Stimulated activated CD8-positive, alpha-beta memory T cell treated with anti-CD3 and anti-CD28 coated beads, Interleukin-2, amount 100 ng/mL, for 1 hour (primary cell): ENCODE results near the gene CFAP45.

Experiments used
- DNase-seq, 2 donors: peaks; one replicate each; pipeline ENCODE4 v3.0.0-alpha.2; 2020; ENCODE audit warnings: low read depth in 2 of 2

CFAP45 gene

GRCh38 chr1:159853417-159854115 lies 46.4 kb downstream of the CFAP45 start:
- DNase-seq = no peak

- DNase-seq = no peak
Observed at GRCh38 chr1:159851407-159851806, 48.6 kb downstream of the CFAP45 start.

GRCh38 chr1:159849626-159850366 lies 50.2 kb downstream of the CFAP45 start:
- DNase-seq = no peak

GRCh38 chr1:159848326-159848725 lies 51.6 kb downstream of the CFAP45 start:
- no peak for DNase-seq

- DNase-seq = no peak
Observed at GRCh38 chr1:159847231-159847630, 52.7 kb downstream of the CFAP45 start.

GRCh38 chr1:159845751-159846629 lies 54.0 kb downstream of the CFAP45 start:
- no peak for DNase-seq

- no peak for DNase-seq
Observed at GRCh38 chr1:159843459-159843858, 56.5 kb downstream of the CFAP45 start.

- DNase-seq = no peak
Observed at GRCh38 chr1:159841749-159842148, 58.2 kb downstream of the CFAP45 start.

- no peak for DNase-seq
Observed at GRCh38 chr1:159839116-159839849, 60.7 kb downstream of the CFAP45 start.

- DNase-seq = no peak
Observed at GRCh38 chr1:159838715-159839114, 61.2 kb downstream of the CFAP45 start.

GRCh38 chr1:159835862-159836525 lies 64.0 kb downstream of the CFAP45 start:
- DNase-seq = no peak

- DNase-seq = no peak
Observed at GRCh38 chr1:159835356-159835755, 64.6 kb downstream of the CFAP45 start.

GRCh38 chr1:159832309-159832708 lies 67.7 kb downstream of the CFAP45 start:
- DNase-seq = no peak

GRCh38 chr1:159831412-159832141 lies 68.4 kb downstream of the CFAP45 start:
- DNase-seq = no peak

- no peak for DNase-seq
Observed at GRCh38 chr1:159830722-159831121, 69.2 kb downstream of the CFAP45 start.

GRCh38 chr1:159829822-159830465 lies 70.0 kb downstream of the CFAP45 start:
- DNase-seq = no peak

GRCh38 chr1:159829273-159829634 lies 70.7 kb downstream of the CFAP45 start:
- no peak for DNase-seq

GRCh38 chr1:159828581-159829272 lies 71.2 kb downstream of the CFAP45 start:
- DNase-seq = no peak

GRCh38 chr1:159828176-159828575 lies 71.8 kb downstream of the CFAP45 start:
- no peak for DNase-seq
